ENCODE data around the gene PHLPP1. TPM values are rescaled to one million over a fixed set of nuclear protein-coding genes. Genes with fewer than 3 reads are reported as not detected.

PHLPP1 gene
- total and polyA plus RNA-seq, 2 of the 4 experiments (the other 2 are of a cell fraction), result 3.3 to 3.6 TPM

DNA sequence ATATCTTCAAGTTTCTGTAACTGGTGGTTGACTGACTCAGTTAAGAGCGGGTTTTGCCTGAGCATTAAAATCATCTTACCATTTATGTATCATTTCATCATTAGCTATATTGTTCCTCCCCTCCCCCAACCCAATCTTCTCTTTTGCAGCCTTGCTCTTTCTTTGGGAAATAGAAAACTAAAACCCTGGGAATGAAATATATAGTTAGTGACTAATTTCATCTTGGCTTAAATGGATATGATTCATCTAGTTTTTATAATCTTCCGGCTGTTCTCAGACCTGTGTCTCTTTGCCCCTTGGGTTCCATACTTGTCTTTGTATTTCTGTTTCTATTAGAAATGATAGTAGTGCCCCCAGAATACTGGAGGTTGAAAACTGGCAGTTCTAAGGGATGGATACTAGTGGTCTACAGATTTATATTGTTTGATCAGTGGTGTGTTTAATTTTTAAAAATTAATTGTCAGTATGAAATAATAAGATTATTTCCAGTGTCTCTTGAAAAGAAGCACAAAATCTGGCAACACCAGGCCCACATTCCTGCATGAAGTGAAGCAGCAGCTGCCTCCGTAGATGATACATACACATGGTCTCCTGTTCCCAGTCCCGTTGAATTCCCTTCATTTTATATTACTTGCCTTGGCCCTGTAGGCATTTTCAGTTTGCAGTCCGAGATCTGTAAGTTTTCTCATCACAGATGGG is 44.5 kb downstream of the PHLPP1 start (continued):
- TF ChIP-seq FOS (IDR thresholded peaks at IDR 0.05; ENCODE audit: low read depth, low read length) (no peak), MAZ (IDR thresholded peaks at IDR 0.05; ENCODE audit: borderline replicate concordance, low read depth, low read length) (no peak)

DNA sequence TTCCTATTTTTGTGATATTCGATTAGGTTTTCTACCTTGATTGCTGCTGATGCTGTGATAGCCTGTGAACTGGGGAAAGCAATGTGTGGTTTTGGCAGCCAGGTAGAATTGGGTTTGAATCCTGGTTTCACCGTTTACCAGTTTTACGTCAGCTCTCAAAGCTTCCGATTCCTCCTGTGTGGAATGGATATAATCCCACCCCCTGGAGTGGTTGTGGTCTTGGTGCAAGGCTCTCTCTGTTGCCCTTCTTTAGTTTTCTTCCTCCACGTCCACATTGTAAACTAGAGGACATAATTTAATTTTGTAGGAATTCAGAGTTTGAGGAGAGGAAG is 45.0 kb downstream of the PHLPP1 start:
- H2BK120ac ChIP-seq (ENCODE audit: low read depth, low read length), result peak overlapping the region; percentile 61
- 0 out of 2 replicates have a peak overlapping the region, but pooled peaks have one; percentile 33 for H2BK20ac ChIP-seq (ENCODE audit: low read depth, low read length)
- CTCF ChIA-PET, result no interaction called here
- no peak overlapping the region for H3K4me3 ChIP-seq (ENCODE audit: insufficient read depth, low read depth, low read length)
- TF ChIP-seq, protein P1, sequence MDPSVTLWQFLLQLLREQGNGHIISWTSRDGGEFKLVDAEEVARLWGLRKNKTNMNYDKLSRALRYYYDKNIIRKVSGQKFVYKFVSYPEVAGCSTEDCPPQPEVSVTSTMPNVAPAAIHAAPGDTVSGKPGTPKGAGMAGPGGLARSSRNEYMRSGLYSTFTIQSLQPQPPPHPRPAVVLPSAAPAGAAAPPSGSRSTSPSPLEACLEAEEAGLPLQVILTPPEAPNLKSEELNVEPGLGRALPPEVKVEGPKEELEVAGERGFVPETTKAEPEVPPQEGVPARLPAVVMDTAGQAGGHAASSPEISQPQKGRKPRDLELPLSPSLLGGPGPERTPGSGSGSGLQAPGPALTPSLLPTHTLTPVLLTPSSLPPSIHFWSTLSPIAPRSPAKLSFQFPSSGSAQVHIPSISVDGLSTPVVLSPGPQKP (IDR thresholded peaks at IDR 0.05; ENCODE audit: borderline replicate concordance, low read depth, low read length), result no peak
- no peak for TF ChIP-seq MAFK (IDR thresholded peaks at IDR 0.05; ENCODE audit: low read depth, low read length)
- TF ChIP-seq MAZ (IDR thresholded peaks at IDR 0.05; ENCODE audit: borderline replicate concordance, low read depth, low read length), result no peak
- TF ChIP-seq, protein P2, sequence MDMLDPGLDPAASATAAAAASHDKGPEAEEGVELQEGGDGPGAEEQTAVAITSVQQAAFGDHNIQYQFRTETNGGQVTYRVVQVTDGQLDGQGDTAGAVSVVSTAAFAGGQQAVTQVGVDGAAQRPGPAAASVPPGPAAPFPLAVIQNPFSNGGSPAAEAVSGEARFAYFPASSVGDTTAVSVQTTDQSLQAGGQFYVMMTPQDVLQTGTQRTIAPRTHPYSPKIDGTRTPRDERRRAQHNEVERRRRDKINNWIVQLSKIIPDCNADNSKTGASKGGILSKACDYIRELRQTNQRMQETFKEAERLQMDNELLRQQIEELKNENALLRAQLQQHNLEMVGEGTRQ (IDR thresholded peaks at IDR 0.05; ENCODE audit: low read depth, low read length), result no peak
- TF ChIP-seq SMC3 (IDR thresholded peaks at IDR 0.05; ENCODE audit: low read depth, low read length), result no peak
- no peak for TF ChIP-seq BHLHE40 (IDR thresholded peaks at IDR 0.05; ENCODE audit: low read depth, low read length)
- TF ChIP-seq RCOR1 (IDR thresholded peaks at IDR 0.05; ENCODE audit: insufficient replicate concordance, low read length), result no peak
- no peak for TF ChIP-seq CHD1 (IDR thresholded peaks at IDR 0.05; ENCODE audit: low read depth, low read length)
- no TSS peak for BruUV-seq (replicated peaks)
- H4K91ac ChIP-seq (ENCODE audit: insufficient read depth, low read depth, low read length), result no peak overlapping the region
- H3K14ac ChIP-seq (replicated peaks; ENCODE audit: low read depth, low read length), result peak overlapping the region; percentile 27; the same call in 1 of the 2 replicates
- POLR2A ChIA-PET (ENCODE audit: unreplicated experiment), result no interaction called here
- peak overlapping the region; percentile 76; the same call in 1 of the 2 replicates for H4K5ac ChIP-seq (ENCODE audit: low read depth, low read length)
- H3K9me1 ChIP-seq (ENCODE audit: insufficient read depth, low read length), result peaks cover 5% of the 10 kb centered on the region; the same call in 1 of the 2 replicates
- H2AFZ ChIP-seq (replicated peaks; ENCODE audit: low read length, poor library complexity), result peak overlapping the region; percentile 46
- no peak overlapping the region for H2AK9ac ChIP-seq (replicated peaks; ENCODE audit: low read depth, low read length, poor library complexity)
- DNase-seq (no peak), ATAC-seq (ENCODE audit: low read depth) (no peak)
- no peaks in the 10 kb centered on the region for H3K27me3 ChIP-seq (ENCODE audit: control insufficient read depth, insufficient read depth, low read length)
- H3K56ac ChIP-seq (ENCODE audit: extremely low read depth, insufficient read depth, low read length), result no peak overlapping the region
- dilution Hi-C loops (cut with HindIII; ENCODE audit: low sequenced_read_pairs, unreplicated experiment), result no loop called here
- no peak overlapping the region for H3K27ac ChIP-seq (ENCODE audit: insufficient read depth, low read length)
- no peaks in the 10 kb centered on the region for H3K36me3 ChIP-seq (ENCODE audit: control insufficient read depth, insufficient read depth, low read length)
- in situ Hi-C loops (cut with MboI; ENCODE audit: low sequenced_read_pairs), result no loop called here
- H3K79me1 ChIP-seq (ENCODE audit: low read depth in 1 of 2, low read length in 2 of 2), result peaks cover 18 to 32% of the 10 kb centered on the region in 2 experiments
- H3K23ac ChIP-seq (ENCODE audit: low read depth, low read length), result peak overlapping the region; percentile 28; the same call in 1 of the 2 replicates
- 35% methylated on average over 2 of the region's 5 CpGs; no CpG with 5 or more reads in 1 of the 2 experiments for WGBS, 2 experiments (ENCODE audit: extremely low coverage in 2 of 2, insufficient read length in 1 of 2)
- peak overlapping the region; percentile 5; the same call in 1 of the 2 replicates for H2AK5ac ChIP-seq (ENCODE audit: low read depth, low read length)
- peak overlapping the region; percentile 30; the same call in 1 of the 2 replicates for H3K4ac ChIP-seq (ENCODE audit: low read depth, low read length)
- peak overlapping the region in 1 of 2 experiments; percentile 74; a peak in 2 of 4 replicates for H4K8ac ChIP-seq (ENCODE audit: low read depth in 2 of 2, low read length in 2 of 2)
- intact Hi-C loops (cut with micrococcal nuclease), result no loop called here
- peak overlapping the region; percentile 9 for H2BK5ac ChIP-seq (ENCODE audit: low read depth, low read length, poor library complexity, severe bottlenecking)
- peaks cover under 1% of the 10 kb centered on the region; the same call in 1 of the 2 replicates for H3K9me3 ChIP-seq (ENCODE audit: control insufficient read depth, insufficient read depth, low read length)
- H3K4me2 ChIP-seq (ENCODE audit: low read depth, low read length), result peak overlapping the region; percentile 72; the same call in 1 of the 2 replicates
- peak overlapping the region; percentile 11; the same call in 1 of the 3 replicates for H2BK15ac ChIP-seq (ENCODE audit: low read depth, low read length)
- H3K4me1 ChIP-seq (ENCODE audit: control insufficient read depth, insufficient read depth, low read length), result peaks cover 4% of the 10 kb centered on the region; the same call in 1 of the 2 replicates
- no peak overlapping the region for H3K9ac ChIP-seq (ENCODE audit: low read depth, low read length)
- H4K20me1 ChIP-seq (ENCODE audit: insufficient read depth, low read length), result no peaks in the 10 kb centered on the region
- H3K18ac ChIP-seq (ENCODE audit: low read depth, low read length), result peak overlapping the region; percentile 94; the same call in 1 of the 2 replicates

Data from IMR-90 (cell line).